Osteocyte (in vitro differentiated cells): ENCODE results near the gene CKS1B. TPM values are rescaled to one million over a fixed set of nuclear protein-coding genes. Genes with fewer than 3 reads are reported as not detected.

Source experiments
- DNase-seq: peaks from one replicate; pipeline ENCODE4 v3.0.0; 2021; ENCODE audit warnings: mixed read lengths; ENCODE audit not compliant: unreplicated experiment; ENCODE audit errors: extremely low spot score
- H3K27ac Mint-ChIP-seq: one replicate; pipeline ENCODE4 v1.8.0; 2021; ENCODE audit warnings: mild to moderate bottlenecking, mixed read lengths; ENCODE audit not compliant: unreplicated experiment
- H3K27me3 Mint-ChIP-seq: one replicate; pipeline ENCODE4 v1.8.0; 2021; ENCODE audit warnings: mixed read lengths; ENCODE audit not compliant: unreplicated experiment
- H3K36me3 Mint-ChIP-seq: one replicate; pipeline ENCODE4 v1.8.0; 2021; ENCODE audit warnings: mixed read lengths; ENCODE audit not compliant: unreplicated experiment
- H3K4me1 Mint-ChIP-seq: one replicate; pipeline ENCODE4 v1.8.0; 2021; ENCODE audit warnings: mixed read lengths; ENCODE audit not compliant: unreplicated experiment
- H3K4me3 Mint-ChIP-seq: one replicate; pipeline ENCODE4 v1.8.0; 2021; ENCODE audit warnings: mild to moderate bottlenecking, moderate library complexity, mixed read lengths; ENCODE audit not compliant: unreplicated experiment
- H3K9me3 Mint-ChIP-seq: one replicate; pipeline ENCODE4 v1.8.0; 2021; ENCODE audit warnings: mixed read lengths; ENCODE audit not compliant: unreplicated experiment
- CTCF ChIP-seq: fragments of 200-600 bp; sonication (generic); IDR thresholded peaks from 2 replicates; pipeline ENCODE4 v1.5.0; 2021; ENCODE audit warnings: antibody characterized with exemption, mild to moderate bottlenecking, moderate library complexity
- total RNA-seq: library from RNA; stranded (reverse); gene quantifications from 2 replicates; pipeline ENCODE4 v1.2.1, GENCODE V29; 2021

The CKS1B gene
- total RNA-seq, 1 donor from 2014 or later: 38.5 TPM

DNA sequence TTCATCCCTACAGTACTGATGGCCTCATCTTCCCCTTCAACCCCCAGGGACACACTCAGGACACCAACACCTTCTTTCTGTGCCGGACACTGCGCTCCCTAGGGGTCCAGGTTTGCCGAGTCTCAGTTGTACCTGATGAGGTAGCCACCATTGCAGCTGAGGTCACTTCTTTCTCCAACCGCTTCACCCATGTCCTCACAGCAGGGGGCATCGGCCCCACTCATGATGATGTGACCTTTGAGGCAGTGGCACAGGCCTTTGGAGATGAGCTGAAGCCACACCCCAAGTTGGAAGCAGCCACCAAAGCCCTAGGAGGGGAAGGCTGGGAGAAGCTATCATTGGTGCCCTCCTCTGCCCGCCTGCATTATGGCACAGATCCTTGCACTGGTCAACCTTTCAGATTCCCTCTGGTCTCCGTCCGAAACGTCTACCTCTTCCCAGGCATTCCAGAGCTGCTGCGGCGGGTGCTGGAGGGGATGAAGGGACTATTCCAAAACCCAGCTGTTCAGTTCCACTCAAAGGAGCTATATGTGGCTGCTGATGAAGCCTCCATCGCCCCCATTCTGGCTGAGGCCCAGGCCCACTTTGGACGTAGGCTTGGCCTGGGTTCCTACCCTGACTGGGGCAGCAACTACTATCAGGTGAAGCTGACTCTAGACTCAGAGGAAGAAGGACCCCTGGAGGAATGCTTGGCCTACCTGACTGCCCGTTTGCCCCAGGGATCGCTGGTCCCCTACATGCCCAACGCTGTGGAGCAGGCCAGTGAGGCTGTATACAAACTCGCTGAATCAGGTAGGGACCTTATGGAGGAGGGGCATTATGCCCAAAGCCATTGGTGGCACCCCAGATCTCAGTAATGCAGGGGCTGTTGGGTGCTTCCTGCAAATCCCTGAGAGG, 13.8 kb downstream of the CKS1B start:
- TF ChIP-seq CTCF: no peak
- H3K4me1 Mint-ChIP-seq: peaks cover 11% of the 10 kb centered on the region
- no peak overlapping the region for H3K4me3 Mint-ChIP-seq
- DNase-seq: no peak
- peaks cover 4% of the 10 kb centered on the region for H3K36me3 Mint-ChIP-seq
- H3K27me3 Mint-ChIP-seq: no peaks in the 10 kb centered on the region
- H3K9me3 Mint-ChIP-seq: no peaks in the 10 kb centered on the region
- H3K27ac Mint-ChIP-seq: no peak overlapping the region

DNA sequence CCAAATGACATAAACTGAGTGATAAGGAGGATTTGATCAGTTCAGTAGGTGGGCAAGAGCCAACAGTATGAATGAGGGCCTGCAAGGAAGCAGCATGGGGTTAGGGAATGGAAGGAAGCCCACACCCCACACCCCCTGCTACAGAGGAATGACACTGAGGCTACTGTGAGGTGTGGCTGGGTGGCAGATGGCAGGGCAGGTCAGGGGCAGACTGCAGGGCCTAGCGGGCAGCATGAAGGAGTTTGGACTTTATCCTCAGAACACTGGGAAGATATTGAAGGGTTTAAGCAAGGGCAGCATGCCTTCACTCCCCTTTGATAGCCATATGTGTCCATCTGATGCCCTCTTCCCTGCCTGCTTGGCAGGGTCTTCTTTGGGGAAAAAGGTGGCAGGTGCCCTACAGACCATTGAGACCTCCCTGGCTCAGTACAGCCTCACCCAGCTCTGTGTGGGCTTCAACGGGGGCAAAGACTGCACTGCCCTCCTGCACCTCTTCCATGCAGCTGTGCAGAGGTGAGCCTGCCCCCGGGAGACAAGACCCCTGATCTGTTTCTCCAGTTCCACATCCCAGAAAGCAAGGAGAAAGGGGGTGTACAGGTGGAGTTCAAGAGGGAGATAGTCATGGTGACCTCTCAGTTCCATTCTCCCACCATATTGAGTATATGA, 14.8 kb downstream of the CKS1B start:
- no peak for TF ChIP-seq CTCF
- H3K27me3 Mint-ChIP-seq: no peaks in the 10 kb centered on the region
- no peak overlapping the region for H3K27ac Mint-ChIP-seq
- no peak for DNase-seq
- no peak overlapping the region for H3K4me3 Mint-ChIP-seq
- peaks cover 4% of the 10 kb centered on the region for H3K36me3 Mint-ChIP-seq
- H3K4me1 Mint-ChIP-seq: peaks cover 5% of the 10 kb centered on the region
- H3K9me3 Mint-ChIP-seq: no peaks in the 10 kb centered on the region

DNA sequence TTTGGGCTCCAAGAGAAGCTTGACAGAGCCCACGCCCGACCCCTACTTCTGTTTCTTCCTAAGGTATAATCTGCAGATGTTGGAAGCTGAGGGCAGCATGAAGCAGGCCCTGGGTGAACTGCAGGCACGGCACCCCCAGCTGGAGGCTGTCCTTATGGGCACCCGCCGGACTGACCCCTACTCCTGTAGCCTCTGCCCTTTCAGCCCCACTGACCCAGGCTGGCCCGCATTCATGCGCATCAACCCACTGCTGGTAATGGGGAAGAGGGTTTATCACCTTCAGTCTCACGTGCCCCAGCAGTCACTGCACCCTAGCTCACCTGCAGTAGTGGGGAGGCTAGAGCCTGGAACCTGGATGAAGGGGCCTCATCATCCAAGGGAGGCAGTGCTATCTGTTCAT, 15.8 kb downstream of the CKS1B start:
- Mint-ChIP-seq H3K4me1 (peaks cover 5% of the 10 kb centered on the region), H3K36me3 (peaks cover 4% of the 10 kb centered on the region), H3K27me3 (no peaks in the 10 kb centered on the region), H3K4me3 (no peak overlapping the region), H3K27ac (no peak overlapping the region), H3K9me3 (no peaks in the 10 kb centered on the region)
- DNase-seq: no peak
- TF ChIP-seq CTCF: no peak

DNA sequence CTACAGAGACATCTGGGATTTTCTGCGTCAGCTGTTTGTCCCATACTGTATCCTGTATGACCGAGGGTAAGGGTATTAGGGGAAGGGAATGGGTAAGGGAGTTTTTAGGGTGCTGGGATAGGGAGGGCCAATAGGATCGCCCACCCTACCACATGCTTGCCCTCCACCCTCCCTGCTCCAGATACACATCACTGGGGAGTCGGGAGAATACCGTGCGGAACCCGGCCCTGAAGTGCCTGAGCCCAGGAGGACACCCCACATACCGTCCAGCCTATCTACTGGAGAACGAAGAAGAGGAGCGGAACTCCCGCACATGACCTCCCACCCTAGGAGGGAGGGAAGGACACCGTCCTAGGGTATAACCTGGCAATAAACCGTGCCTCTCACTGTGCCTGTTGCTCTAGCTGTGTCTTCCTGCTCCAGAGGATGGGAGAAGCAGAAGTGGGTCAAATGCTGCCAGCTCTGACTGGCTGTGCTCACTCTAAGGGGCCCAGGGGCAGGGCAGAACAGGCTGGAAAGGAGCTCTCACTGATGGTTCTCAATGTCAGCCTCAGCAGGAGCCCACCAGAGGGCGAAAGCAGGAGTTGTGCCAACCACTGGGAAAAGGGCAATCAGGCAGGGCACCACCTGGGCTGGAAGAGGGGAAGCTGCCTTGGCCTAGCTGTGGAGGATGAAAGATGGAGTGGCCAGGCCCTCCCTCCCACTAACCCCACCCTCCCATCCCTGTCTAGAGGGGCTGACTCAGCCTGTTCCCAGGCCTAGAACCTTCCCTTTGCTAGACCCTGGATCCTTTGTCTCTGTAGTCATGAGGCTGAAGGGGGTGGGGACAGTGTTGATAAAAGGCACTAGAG, 18.5 kb downstream of the CKS1B start:
- peak; percentile 30 for TF ChIP-seq CTCF
- DNase-seq: no peak
- Mint-ChIP-seq H3K4me1 (peaks cover 8% of the 10 kb centered on the region), H3K27ac (peak overlapping the region; percentile 50), H3K36me3 (peaks cover 4% of the 10 kb centered on the region), H3K27me3 (no peaks in the 10 kb centered on the region), H3K4me3 (no peak overlapping the region), H3K9me3 (no peaks in the 10 kb centered on the region)
